Suppressor macrophage (primary cell): ENCODE measurements around the gene TCEAL2.
A peak's percentile ranks its signal among the peaks of the same experiment; 100 is the strongest.
"Not testable (repeated sequence)": the region's sequence is repeated elsewhere in the genome, so short reads cannot be mapped to it uniquely, and the experiment has no call there.

Experiments used
- DNase-seq, 4 experiments: peaks; one replicate each; pipeline ENCODE4 v3.0.0-alpha.2; 2020 to 2022
- total RNA-seq, 17 experiments: gene quantifications; one replicate each; lab custom pipeline; 2026; ENCODE audit warnings: mixed read lengths in 6 of 17, inconsistent platforms in 3 of 17; lab: John Stamatoyannopoulos, UW

The TCEAL2 gene
- 0 to 0.77 (median 0) reads per million in 17 experiments for total RNA-seq

GRCh38 chrX:102125436-102125835 lies at the start of gene TCEAL2:
TCEAL2 (plus strand) TSS chrX:102125679; CDS start chrX:102126831, 1,152 bp downstream.
- DNase-seq, result not testable (repeated sequence)

GRCh38 chrX:102077426-102077825 lies 48.1 kb upstream of the TCEAL2 start:
- DNase-seq, result no peak

- peak; percentile 2 to 19 (median 5) for DNase-seq
Observed at GRCh38 chrX:102085706-102086105, 39.8 kb upstream of the TCEAL2 start.

- DNase-seq, result no peak
Observed at GRCh38 chrX:102113367-102113766, 12.1 kb upstream of the TCEAL2 start.

GRCh38 chrX:102115748-102116147 lies 9.7 kb upstream of the TCEAL2 start:
- DNase-seq, result no peak

GRCh38 chrX:102125014-102125413 lies 465 bp upstream of the TCEAL2 start:
- DNase-seq, result not testable (repeated sequence)

- DNase-seq, result not testable (repeated sequence)
Observed at GRCh38 chrX:102126080-102126818, 770 bp downstream of the TCEAL2 start.

GRCh38 chrX:102126863-102127262 lies 1.4 kb downstream of the TCEAL2 start:
- DNase-seq, result no peak

GRCh38 chrX:102129473-102129872 lies 4.0 kb downstream of the TCEAL2 start:
- peak in 2 of 4 experiments; percentile 1 to 18 for DNase-seq

GRCh38 chrX:102138064-102138463 lies 12.6 kb downstream of the TCEAL2 start:
- DNase-seq, result no peak

GRCh38 chrX:102140876-102141275 lies 15.4 kb downstream of the TCEAL2 start:
- not testable (repeated sequence) for DNase-seq

GRCh38 chrX:102141631-102142030 lies 16.2 kb downstream of the TCEAL2 start:
- not testable (repeated sequence) for DNase-seq

GRCh38 chrX:102142274-102142673 lies 16.8 kb downstream of the TCEAL2 start, which contains the start of gene TCEAL6:
TCEAL6 (minus strand) TSS chrX:102142481.
- not testable (repeated sequence) for DNase-seq

- DNase-seq, result no peak
Observed at GRCh38 chrX:102154218-102154860, 28.9 kb downstream of the TCEAL2 start.

- DNase-seq, result no peak
Observed at GRCh38 chrX:102154900-102155805, 29.7 kb downstream of the TCEAL2 start.

- DNase-seq, result peak; percentile 8 to 46 (median 24)
Observed at GRCh38 chrX:102155806-102156179, 30.3 kb downstream of the TCEAL2 start, which contains the start of gene BEX5. BEX5 (minus strand) TSS chrX:102155977; CDS start chrX:102154265, 1,712 bp downstream.
